RPMI8226 (cell line): Measurements from ENCODE around the gene NUDT21.
"Not testable (repeated sequence)": the region's sequence is repeated elsewhere in the genome, so short reads cannot be mapped to it uniquely, and the experiment has no call there.

Experiments
- DNase-seq: peaks from one replicate; pipeline ENCODE4 v3.0.0-alpha.2; 2015

NUDT21 gene

GRCh38 chr16:56450986-56451752, at the start of gene NUDT21, which contains the start of gene OGFOD1:
NUDT21 (minus strand) TSS chr16:56451332; CDS start chr16:56451202, 130 bp downstream.
OGFOD1 (plus strand) TSS chr16:56451554; CDS start chr16:56451613, 59 bp downstream.
- DNase-seq, result peak; percentile 98

GRCh38 chr16:56493815-56494214, 42.7 kb upstream of the NUDT21 start:
- no peak for DNase-seq

- no peak for DNase-seq
Measured at GRCh38 chr16:56493126-56493525, 42.0 kb upstream of the NUDT21 start.

GRCh38 chr16:56491657-56492261, 40.6 kb upstream of the NUDT21 start:
- no peak for DNase-seq

- DNase-seq, result not testable (repeated sequence)
Measured at GRCh38 chr16:56488868-56489267, 37.7 kb upstream of the NUDT21 start.

- DNase-seq, result no peak
Measured at GRCh38 chr16:56488035-56488434, 36.9 kb upstream of the NUDT21 start.

- no peak for DNase-seq
Measured at GRCh38 chr16:56483394-56483793, 32.3 kb upstream of the NUDT21 start.

- no peak for DNase-seq
Measured at GRCh38 chr16:56482683-56483236, 31.6 kb upstream of the NUDT21 start.

- no peak for DNase-seq
Measured at GRCh38 chr16:56481468-56482122, 30.5 kb upstream of the NUDT21 start.

- no peak for DNase-seq
Measured at GRCh38 chr16:56480776-56481467, 29.8 kb upstream of the NUDT21 start.

GRCh38 chr16:56479469-56479868, 28.3 kb upstream of the NUDT21 start:
- DNase-seq, result no peak

GRCh38 chr16:56478281-56479049, 27.3 kb upstream of the NUDT21 start:
- DNase-seq, result no peak

GRCh38 chr16:56477096-56477878, 26.2 kb upstream of the NUDT21 start:
- no peak for DNase-seq

- no peak for DNase-seq
Measured at GRCh38 chr16:56475201-56475600, 24.1 kb upstream of the NUDT21 start.

- no peak for DNase-seq
Measured at GRCh38 chr16:56470666-56471065, 19.5 kb upstream of the NUDT21 start.

GRCh38 chr16:56470232-56470631, 19.1 kb upstream of the NUDT21 start:
- no peak for DNase-seq

GRCh38 chr16:56469748-56470147, 18.6 kb upstream of the NUDT21 start:
- DNase-seq, result no peak

- no peak for DNase-seq
Measured at GRCh38 chr16:56468800-56469199, 17.7 kb upstream of the NUDT21 start.

GRCh38 chr16:56466344-56466743, 15.2 kb upstream of the NUDT21 start:
- no peak for DNase-seq

- no peak for DNase-seq
Measured at GRCh38 chr16:56463153-56463552, 12.0 kb upstream of the NUDT21 start.

GRCh38 chr16:56462064-56462796, 11.1 kb upstream of the NUDT21 start:
- DNase-seq, result no peak
